Neutrophil (primary cell): ENCODE data around the gene SHISA8.

ENCODE experiments used
- H3K27ac ChIP-seq: fragments of 200-600 bp; sonication (generic); 2 replicates; pipeline ENCODE4 v1.5.1; 2016; ENCODE audit warnings: mild to moderate bottlenecking, moderate library complexity
- H3K27me3 ChIP-seq: fragments of 200-600 bp; sonication (generic); 2 replicates; pipeline ENCODE4 v1.6.0; 2016; ENCODE audit warnings: mild to moderate bottlenecking
- H3K36me3 ChIP-seq: fragments of 200-600 bp; sonication (generic); 2 replicates; pipeline ENCODE4 v1.5.1; 2017
- H3K4me1 ChIP-seq, 2 experiments: fragments of 200-600 bp in 1 of 2; sonication (generic) in 1 of 2; 1 replicate in 1 of 2; 2 replicates in 1 of 2; pipeline versions ENCODE4 v1.5.1 to v1.6.1; 2013 to 2016; ENCODE audit warnings: low read depth in 1 of 2, low read length in 1 of 2, mild to moderate bottlenecking in 1 of 2, moderate library complexity in 1 of 2; ENCODE audit not compliant: control insufficient read depth in 1 of 2, insufficient read depth in 1 of 2
- H3K4me3 ChIP-seq, 2 experiments: fragments of 200-600 bp in 1 of 2; sonication (generic) in 1 of 2; 1 replicate in 1 of 2; 2 replicates in 1 of 2; pipeline ENCODE4 v1.5.1; 2013 to 2016; ENCODE audit warnings: low read depth in 1 of 2, low read length in 1 of 2, mild to moderate bottlenecking in 1 of 2, moderate library complexity in 1 of 2
- H3K9me3 ChIP-seq: fragments of 200-600 bp; sonication (generic); 2 replicates; pipeline ENCODE4 v1.5.1; 2016
- CTCF ChIP-seq: fragments of 200-600 bp; sonication (generic); IDR thresholded peaks from 2 replicates; pipeline ENCODE4 v1.5.1; 2016; ENCODE audit warnings: antibody characterized with exemption

SHISA8 gene

GRCh38 chr22:41917903-41918791 lies 3.3 kb upstream of the SHISA8 start:
- no peak overlapping the region for H3K4me3 ChIP-seq
- peaks cover 100% of the 10 kb centered on the region for H3K27me3 ChIP-seq
- no peak overlapping the region for H3K27ac ChIP-seq
- no peaks in the 10 kb centered on the region for H3K9me3 ChIP-seq
- no peak for TF ChIP-seq CTCF
- no peaks in the 10 kb centered on the region for H3K36me3 ChIP-seq
- H3K4me1 ChIP-seq: peaks cover 19 to 27% of the 10 kb centered on the region in 2 experiments

GRCh38 chr22:41917375-41917902 lies 2.6 kb upstream of the SHISA8 start:
- Histone ChIP-seq H3K27me3 (peaks cover 100% of the 10 kb centered on the region), H3K9me3 (no peaks in the 10 kb centered on the region), H3K27ac (no peak overlapping the region), H3K4me3 (no peak overlapping the region), H3K4me1 (peaks cover 19 to 27% of the 10 kb centered on the region in 2 experiments), H3K36me3 (no peaks in the 10 kb centered on the region)
- TF ChIP-seq CTCF: no peak

- TF ChIP-seq CTCF: no peak
- Histone ChIP-seq H3K27me3 (peaks cover 100% of the 10 kb centered on the region), H3K27ac (no peak overlapping the region), H3K4me3 (no peak overlapping the region), H3K4me1 (peaks cover 19 to 27% of the 10 kb centered on the region in 2 experiments), H3K9me3 (no peaks in the 10 kb centered on the region), H3K36me3 (no peaks in the 10 kb centered on the region)
These were observed 2.0 kb upstream of the SHISA8 start for GRCh38 chr22:41916745-41917358.

- Histone ChIP-seq H3K27me3 (peaks cover 100% of the 10 kb centered on the region), H3K9me3 (no peaks in the 10 kb centered on the region), H3K4me3 (no peak overlapping the region), H3K4me1 (peaks cover 20 to 31% of the 10 kb centered on the region in 2 experiments), H3K27ac (no peak overlapping the region), H3K36me3 (no peaks in the 10 kb centered on the region)
- TF ChIP-seq CTCF: no peak
These were observed 1.1 kb upstream of the SHISA8 start for GRCh38 chr22:41915786-41916493.

- H3K27me3 ChIP-seq: peaks cover 100% of the 10 kb centered on the region
These were observed 251 bp downstream of the SHISA8 start for GRCh38 chr22:41914611-41915034.

More at GRCh38 chr22:41914611-41915034, 251 bp downstream of the SHISA8 start:
- H3K4me1 ChIP-seq: peaks cover 21 to 35% of the 10 kb centered on the region in 2 experiments
- TF ChIP-seq CTCF: no peak
- no peaks in the 10 kb centered on the region for H3K9me3 ChIP-seq
- H3K4me3 ChIP-seq: no peak overlapping the region
- H3K36me3 ChIP-seq: no peaks in the 10 kb centered on the region
- H3K27ac ChIP-seq: no peak overlapping the region
